ENCODE results near the gene GCKR. TPM values are rescaled to one million over a fixed set of nuclear protein-coding genes. Genes with fewer than 3 reads are reported as not detected.

GCKR gene
- total and polyA plus RNA-seq, 2 of the 13 experiments (the other 11 are each of a cell fraction or from before 2014, with no cell fraction given): 15.2 to 48.3 TPM

DNA sequence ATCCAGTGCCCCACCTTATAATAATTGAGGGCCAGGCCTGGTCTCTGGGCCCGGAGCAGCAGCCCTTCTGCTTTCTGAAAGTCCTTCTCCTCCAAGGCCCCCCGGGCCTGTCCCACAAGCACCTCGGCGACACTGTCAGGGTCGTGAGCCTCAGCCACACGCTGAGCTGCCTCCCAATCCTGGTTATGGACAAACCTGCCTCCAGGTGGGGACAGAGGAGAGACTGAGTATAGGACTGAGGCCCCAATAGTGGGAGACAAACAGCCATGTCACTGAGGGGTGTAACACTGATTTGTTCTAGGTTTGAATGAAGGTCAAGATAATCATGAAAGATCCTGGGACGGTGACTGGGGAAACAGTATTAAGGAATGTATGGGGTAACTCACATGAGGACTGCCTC, 42.7 kb upstream of the GCKR start:
- no TSS peak for BruUV-seq (replicated peaks)
- ChIA-PET POLR2A (no interaction called here), CTCF (ENCODE audit: low intra/inter-chr PET ratio, low total read pairs) (no interaction called here)
- Histone ChIP-seq H3K9me3 (ENCODE audit: low read length) (no peaks in the 10 kb centered on the region), H4K20me1 (ENCODE audit: insufficient read depth, low read length) (no peaks in the 10 kb centered on the region), H3K27ac (ENCODE audit: extremely low read length, insufficient read depth, low read length) (no peak overlapping the region), H3K79me2 (ENCODE audit: insufficient read depth, low read length) (no peaks in the 10 kb centered on the region), H3K4me3 (replicated peaks in 1 of 3; ENCODE audit: insufficient read depth in 1 of 3, low read depth in 2 of 3, low read length in 3 of 3) (no peak overlapping the region), H3K4me2 (ENCODE audit: low read depth, low read length) (no peak overlapping the region), H3K36me3 (replicated peaks in 1 of 2; ENCODE audit: control insufficient read depth in 1 of 2, insufficient read depth in 2 of 2, low read length in 2 of 2) (peaks cover 20 to 39% of the 10 kb centered on the region in 2 experiments; a peak in 4 of 5 replicates), H3K4me1 (ENCODE audit: insufficient read depth, low read length) (no peaks in the 10 kb centered on the region), H3K27me3 (ENCODE audit: control insufficient read depth in 1 of 2, insufficient read depth in 2 of 2, low read length in 2 of 2) (no peaks in the 10 kb centered on the region), H3K9ac (ENCODE audit: insufficient read depth, low read depth, low read length) (no peak overlapping the region), H2AFZ (ENCODE audit: low read length) (no peak overlapping the region)
- WGBS (ENCODE audit: low lambda C conversion rate): 92% methylated on average over 7 of the region's 7 CpGs
- intact Hi-C loops (cut with micrococcal nuclease; ENCODE audit: unreplicated experiment) (no loop called here), in situ Hi-C loops (cut with HindIII; ENCODE audit: extremely low pct_ligation_motif_present, low pct_unique_long_range_greater_than_20kb) (no loop called here)
- DNase-seq (ENCODE audit: low spot score): no peak
- peak; percentile 65 for ATAC-seq
- FAIRE-seq: no peak
- TF ChIP-seq STAG1 (CRISPR knock-in tag; IDR thresholded peaks at IDR 0.05): peak; percentile 53
- TF ChIP-seq, protein P1, sequence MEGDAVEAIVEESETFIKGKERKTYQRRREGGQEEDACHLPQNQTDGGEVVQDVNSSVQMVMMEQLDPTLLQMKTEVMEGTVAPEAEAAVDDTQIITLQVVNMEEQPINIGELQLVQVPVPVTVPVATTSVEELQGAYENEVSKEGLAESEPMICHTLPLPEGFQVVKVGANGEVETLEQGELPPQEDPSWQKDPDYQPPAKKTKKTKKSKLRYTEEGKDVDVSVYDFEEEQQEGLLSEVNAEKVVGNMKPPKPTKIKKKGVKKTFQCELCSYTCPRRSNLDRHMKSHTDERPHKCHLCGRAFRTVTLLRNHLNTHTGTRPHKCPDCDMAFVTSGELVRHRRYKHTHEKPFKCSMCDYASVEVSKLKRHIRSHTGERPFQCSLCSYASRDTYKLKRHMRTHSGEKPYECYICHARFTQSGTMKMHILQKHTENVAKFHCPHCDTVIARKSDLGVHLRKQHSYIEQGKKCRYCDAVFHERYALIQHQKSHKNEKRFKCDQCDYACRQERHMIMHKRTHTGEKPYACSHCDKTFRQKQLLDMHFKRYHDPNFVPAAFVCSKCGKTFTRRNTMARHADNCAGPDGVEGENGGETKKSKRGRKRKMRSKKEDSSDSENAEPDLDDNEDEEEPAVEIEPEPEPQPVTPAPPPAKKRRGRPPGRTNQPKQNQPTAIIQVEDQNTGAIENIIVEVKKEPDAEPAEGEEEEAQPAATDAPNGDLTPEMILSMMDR (CRISPR knock-in tag; IDR thresholded peaks at IDR 0.05): peak; percentile 34; the same call in 1 of the 2 replicates
- TF ChIP-seq HOXD1 (CRISPR knock-in tag; IDR thresholded peaks at IDR 0.05): no peak
- TF ChIP-seq, protein P2, sequence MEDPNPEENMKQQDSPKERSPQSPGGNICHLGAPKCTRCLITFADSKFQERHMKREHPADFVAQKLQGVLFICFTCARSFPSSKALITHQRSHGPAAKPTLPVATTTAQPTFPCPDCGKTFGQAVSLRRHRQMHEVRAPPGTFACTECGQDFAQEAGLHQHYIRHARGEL (CRISPR knock-in tag; IDR thresholded peaks at IDR 0.05): 0 out of 2 replicates have a peak, but pooled peaks have one; percentile 23

DNA sequence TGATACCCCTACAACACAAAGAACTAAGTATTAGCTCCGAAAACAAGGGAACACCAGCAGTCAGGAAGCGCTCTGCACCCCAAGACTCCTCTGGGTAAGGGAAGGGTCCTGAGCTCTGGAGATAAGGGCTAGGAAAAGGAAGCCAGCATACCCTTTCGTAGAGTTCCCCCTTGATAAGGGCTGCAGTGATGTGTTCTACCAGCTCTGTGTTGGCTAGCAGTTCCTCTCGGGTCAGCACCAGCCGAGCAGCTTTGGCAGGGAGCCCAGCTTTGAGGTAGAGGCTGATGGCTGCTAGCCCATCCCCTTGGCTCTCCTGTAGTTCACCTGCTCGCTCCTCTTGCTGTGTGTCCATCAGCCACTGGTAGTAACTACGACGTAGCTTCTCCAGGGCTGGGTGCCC, 35.5 kb upstream of the GCKR start:
- Histone ChIP-seq H3K9me3 (ENCODE audit: low read length) (no peaks in the 10 kb centered on the region), H3K79me2 (ENCODE audit: insufficient read depth, low read length) (no peaks in the 10 kb centered on the region), H3K27ac (ENCODE audit: extremely low read length, insufficient read depth, low read length) (no peak overlapping the region), H3K27me3 (ENCODE audit: control insufficient read depth in 1 of 2, insufficient read depth in 2 of 2, low read length in 2 of 2) (no peaks in the 10 kb centered on the region), H3K4me1 (ENCODE audit: insufficient read depth, low read length) (no peaks in the 10 kb centered on the region), H2AFZ (ENCODE audit: low read length) (no peak overlapping the region), H3K4me3 (replicated peaks in 1 of 3; ENCODE audit: insufficient read depth in 1 of 3, low read depth in 2 of 3, low read length in 3 of 3) (no peak overlapping the region), H3K4me2 (ENCODE audit: low read depth, low read length) (no peak overlapping the region), H4K20me1 (ENCODE audit: insufficient read depth, low read length) (no peaks in the 10 kb centered on the region), H3K36me3 (replicated peaks in 1 of 2; ENCODE audit: control insufficient read depth in 1 of 2, insufficient read depth in 2 of 2, low read length in 2 of 2) (peaks cover 10 to 14% of the 10 kb centered on the region in 2 experiments), H3K9ac (ENCODE audit: insufficient read depth, low read depth, low read length) (no peak overlapping the region)
- intact Hi-C loops (cut with micrococcal nuclease; ENCODE audit: unreplicated experiment): no loop called here
- no peak for DNase-seq (ENCODE audit: low spot score)
- CTCF ChIA-PET (ENCODE audit: low intra/inter-chr PET ratio, low total read pairs): no interaction called here
- 97% methylated on average over 8 of the region's 8 CpGs for WGBS (ENCODE audit: low lambda C conversion rate)
- ATAC-seq: no peak
- in situ Hi-C loops (cut with HindIII; ENCODE audit: extremely low pct_ligation_motif_present, low pct_unique_long_range_greater_than_20kb): no loop called here
- no peak for FAIRE-seq
- POLR2A ChIA-PET: no interaction called here
- BruUV-seq (replicated peaks): no TSS peak
- TF ChIP-seq NFE2 (CRISPR knock-in tag; IDR thresholded peaks at IDR 0.05) (no peak), ZNF317 (CRISPR knock-in tag; IDR thresholded peaks at IDR 0.05) (no peak), ZNF775 (CRISPR knock-in tag; IDR thresholded peaks at IDR 0.05; ENCODE audit: borderline replicate concordance) (no peak), SMAD9 (CRISPR knock-in tag; IDR thresholded peaks at IDR 0.05) (no peak), KDM5B (CRISPR knock-in tag; IDR thresholded peaks at IDR 0.05; ENCODE audit: borderline replicate concordance) (no peak), ZNF335 (CRISPR knock-in tag; IDR thresholded peaks at IDR 0.05) (no peak)
- TF ChIP-seq, protein P3, sequence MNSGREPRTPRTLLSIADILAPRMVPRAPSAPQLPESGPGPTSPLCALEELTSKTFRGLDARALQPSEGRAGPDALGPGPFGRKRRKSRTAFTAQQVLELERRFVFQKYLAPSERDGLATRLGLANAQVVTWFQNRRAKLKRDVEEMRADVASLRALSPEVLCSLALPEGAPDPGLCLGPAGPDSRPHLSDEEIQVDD (CRISPR knock-in tag; IDR thresholded peaks at IDR 0.05; ENCODE audit: borderline replicate concordance): no peak
- TF ChIP-seq, protein P4, sequence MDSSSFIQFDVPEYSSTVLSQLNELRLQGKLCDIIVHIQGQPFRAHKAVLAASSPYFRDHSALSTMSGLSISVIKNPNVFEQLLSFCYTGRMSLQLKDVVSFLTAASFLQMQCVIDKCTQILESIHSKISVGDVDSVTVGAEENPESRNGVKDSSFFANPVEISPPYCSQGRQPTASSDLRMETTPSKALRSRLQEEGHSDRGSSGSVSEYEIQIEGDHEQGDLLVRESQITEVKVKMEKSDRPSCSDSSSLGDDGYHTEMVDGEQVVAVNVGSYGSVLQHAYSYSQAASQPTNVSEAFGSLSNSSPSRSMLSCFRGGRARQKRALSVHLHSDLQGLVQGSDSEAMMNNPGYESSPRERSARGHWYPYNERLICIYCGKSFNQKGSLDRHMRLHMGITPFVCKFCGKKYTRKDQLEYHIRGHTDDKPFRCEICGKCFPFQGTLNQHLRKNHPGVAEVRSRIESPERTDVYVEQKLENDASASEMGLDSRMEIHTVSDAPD (CRISPR knock-in tag; IDR thresholded peaks at IDR 0.05): no peak
- TF ChIP-seq, protein P5, sequence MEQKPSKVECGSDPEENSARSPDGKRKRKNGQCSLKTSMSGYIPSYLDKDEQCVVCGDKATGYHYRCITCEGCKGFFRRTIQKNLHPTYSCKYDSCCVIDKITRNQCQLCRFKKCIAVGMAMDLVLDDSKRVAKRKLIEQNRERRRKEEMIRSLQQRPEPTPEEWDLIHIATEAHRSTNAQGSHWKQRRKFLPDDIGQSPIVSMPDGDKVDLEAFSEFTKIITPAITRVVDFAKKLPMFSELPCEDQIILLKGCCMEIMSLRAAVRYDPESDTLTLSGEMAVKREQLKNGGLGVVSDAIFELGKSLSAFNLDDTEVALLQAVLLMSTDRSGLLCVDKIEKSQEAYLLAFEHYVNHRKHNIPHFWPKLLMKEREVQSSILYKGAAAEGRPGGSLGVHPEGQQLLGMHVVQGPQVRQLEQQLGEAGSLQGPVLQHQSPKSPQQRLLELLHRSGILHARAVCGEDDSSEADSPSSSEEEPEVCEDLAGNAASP (CRISPR knock-in tag; IDR thresholded peaks at IDR 0.05; ENCODE audit: borderline replicate concordance): no peak

Measured in HepG2 (cell line).